Epithelial cell of proximal tubule (primary cell): ENCODE results near the gene FSTL1. TPM values are rescaled to one million over a fixed set of nuclear protein-coding genes. Genes with fewer than 3 reads are reported as not detected.
A peak's percentile ranks its signal among the peaks of the same experiment; 100 is the strongest.

Experiments used
- DNase-seq: peaks from one replicate; pipeline ENCODE4 v3.0.0-alpha.2; 2011; ENCODE audit warnings: low read depth
- H3K4me3 ChIP-seq: 2 replicates; pipeline ENCODE4 v1.5.1; 2011; ENCODE audit warnings: low read depth, mild to moderate bottlenecking, low read length
- total RNA-seq: library from RNA; depleted of rRNA; stranded (reverse); fragments of >200 nt; gene quantifications from 2 replicates; pipeline ENCODE4 v1.2.3, GENCODE V29; 2015
- TF ChIP-seq, protein P1 (sequence below): conservative IDR thresholded peaks from 2 replicates; pipeline ENCODE4 v1.5.1; 2012; ENCODE audit warnings: low read depth, mild to moderate bottlenecking, low read length

FSTL1 gene
- total RNA-seq, 1 donor from 2014 or later: 235 TPM

DNA sequence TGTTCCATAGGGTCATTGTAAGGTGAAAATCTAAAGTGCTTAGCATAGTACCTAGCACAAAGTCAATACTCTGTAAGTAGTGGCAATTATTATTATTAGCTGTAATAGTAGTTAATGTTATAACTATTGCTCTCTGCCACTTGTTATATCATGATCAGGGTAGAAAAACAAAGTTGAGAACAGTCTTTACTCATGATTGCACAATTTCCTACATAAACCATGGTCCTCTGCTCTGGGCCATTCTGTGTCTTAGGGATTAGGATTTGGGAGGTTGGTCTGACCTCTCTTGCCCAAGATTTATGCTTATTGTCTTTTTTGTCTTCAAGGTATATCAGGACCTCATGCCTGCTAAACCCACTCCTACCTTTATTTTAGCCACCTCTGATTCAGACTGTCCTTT, 97.3 kb downstream of the FSTL1 start:
- TF ChIP-seq, protein P1, sequence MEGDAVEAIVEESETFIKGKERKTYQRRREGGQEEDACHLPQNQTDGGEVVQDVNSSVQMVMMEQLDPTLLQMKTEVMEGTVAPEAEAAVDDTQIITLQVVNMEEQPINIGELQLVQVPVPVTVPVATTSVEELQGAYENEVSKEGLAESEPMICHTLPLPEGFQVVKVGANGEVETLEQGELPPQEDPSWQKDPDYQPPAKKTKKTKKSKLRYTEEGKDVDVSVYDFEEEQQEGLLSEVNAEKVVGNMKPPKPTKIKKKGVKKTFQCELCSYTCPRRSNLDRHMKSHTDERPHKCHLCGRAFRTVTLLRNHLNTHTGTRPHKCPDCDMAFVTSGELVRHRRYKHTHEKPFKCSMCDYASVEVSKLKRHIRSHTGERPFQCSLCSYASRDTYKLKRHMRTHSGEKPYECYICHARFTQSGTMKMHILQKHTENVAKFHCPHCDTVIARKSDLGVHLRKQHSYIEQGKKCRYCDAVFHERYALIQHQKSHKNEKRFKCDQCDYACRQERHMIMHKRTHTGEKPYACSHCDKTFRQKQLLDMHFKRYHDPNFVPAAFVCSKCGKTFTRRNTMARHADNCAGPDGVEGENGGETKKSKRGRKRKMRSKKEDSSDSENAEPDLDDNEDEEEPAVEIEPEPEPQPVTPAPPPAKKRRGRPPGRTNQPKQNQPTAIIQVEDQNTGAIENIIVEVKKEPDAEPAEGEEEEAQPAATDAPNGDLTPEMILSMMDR: no peak
- no peak overlapping the region for H3K4me3 ChIP-seq
- no peak for DNase-seq

DNA sequence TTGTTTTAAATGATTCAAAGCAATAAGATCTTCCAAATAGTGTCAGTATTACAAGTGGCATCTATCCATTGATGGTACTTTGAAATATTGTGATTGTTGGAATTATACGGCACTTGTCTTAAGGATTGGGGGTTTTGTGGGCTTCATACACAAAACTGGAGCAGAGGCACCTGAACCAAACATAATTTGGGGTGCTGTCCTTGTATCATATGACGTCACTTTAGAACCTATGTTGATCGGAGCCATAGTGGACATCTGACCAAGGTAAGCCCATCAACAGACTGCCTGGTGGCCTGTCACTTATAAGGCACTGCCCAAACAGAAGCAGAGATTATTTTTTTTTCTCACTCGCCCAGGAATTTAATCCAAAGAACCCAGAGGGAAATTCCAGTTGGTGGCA, 98.8 kb downstream of the FSTL1 start:
- DNase-seq: no peak
- H3K4me3 ChIP-seq: no peak overlapping the region
- TF ChIP-seq, protein P1: no peak

DNA sequence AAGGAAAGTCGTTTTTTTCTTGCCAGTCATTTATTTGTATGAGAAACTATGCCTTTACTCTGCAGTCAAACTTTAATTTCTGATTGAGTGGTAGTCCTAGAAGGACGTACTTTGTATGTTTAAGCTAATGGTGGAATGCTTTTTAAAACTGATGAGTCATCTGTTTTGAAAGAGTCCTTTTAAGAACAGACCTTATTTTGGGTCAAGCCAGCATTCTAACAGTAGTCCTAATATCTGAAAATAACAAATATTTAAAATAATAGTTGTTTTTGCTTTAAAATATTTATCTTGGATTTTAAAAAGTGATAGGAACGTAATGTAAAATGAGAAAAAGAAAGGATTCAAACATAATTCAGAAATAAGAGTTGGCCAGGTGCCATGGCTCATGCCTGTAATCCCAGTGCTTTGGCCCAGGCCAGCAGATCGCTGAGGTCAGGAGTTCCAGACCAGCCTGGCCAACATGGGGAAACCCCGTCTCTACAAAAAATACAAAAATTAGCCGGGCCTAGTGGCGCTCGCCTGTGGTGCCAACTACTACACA, 100.3 kb downstream of the FSTL1 start:
- peak; percentile 66 for DNase-seq
- TF ChIP-seq, protein P1: no peak
- peak overlapping the region; percentile 15 for H3K4me3 ChIP-seq

DNA sequence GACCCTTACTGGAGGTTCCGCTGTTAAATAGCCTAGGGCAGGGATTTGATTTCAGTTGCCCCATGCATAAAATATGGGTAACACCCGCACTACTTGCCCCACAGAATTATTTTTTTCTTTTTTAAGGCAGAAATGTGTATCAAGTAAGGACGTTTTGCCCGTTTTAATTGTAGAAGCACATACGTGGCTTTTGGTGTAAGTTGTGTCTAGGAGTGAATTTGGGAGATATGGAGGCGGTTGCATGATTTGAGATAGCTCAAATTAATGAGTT, 101.0 kb downstream of the FSTL1 start:
- peak overlapping the region; percentile 77 for H3K4me3 ChIP-seq
- DNase-seq: no peak
- TF ChIP-seq, protein P1: no peak

DNA sequence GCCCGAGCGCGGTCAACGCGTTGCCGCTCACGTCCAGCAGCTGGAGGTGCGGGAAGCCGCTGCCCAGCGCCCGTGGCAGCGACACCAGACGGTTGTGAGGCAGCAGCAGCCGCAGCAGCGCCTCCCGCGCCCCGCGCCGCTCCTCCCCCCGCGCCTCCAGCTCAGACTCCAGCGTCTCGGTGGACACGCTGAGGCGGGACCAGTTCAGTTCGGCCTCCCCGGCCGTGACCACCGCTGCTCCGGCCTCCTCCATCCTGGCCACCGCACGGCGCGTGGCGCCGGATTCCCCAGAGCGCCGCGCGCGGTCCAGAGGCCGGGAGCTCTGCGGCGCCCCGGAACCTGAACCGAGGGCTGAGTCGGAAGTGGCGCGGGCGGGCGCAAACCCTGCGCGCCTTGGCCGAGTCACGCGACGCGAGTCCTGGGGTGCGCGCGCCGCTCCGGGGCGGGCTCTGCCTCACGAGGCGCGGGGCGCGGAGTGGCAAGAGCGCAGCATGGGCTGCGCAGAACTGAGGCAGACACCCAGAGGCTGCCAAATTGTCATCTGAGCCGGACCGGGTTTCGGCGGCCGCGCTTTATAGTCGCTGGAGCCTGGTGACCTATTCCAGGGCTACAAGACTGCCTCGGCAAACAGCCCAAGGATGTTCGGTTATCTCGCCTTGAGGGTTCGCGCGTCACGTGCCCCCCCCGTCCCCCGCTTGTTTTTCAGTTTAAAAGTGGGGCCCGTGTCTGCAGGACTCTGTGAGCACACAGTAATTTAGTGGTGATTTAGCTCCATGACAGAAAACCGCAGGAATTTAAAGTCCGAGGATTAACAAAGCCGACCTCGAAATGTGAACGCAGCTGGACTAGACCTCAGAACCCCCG, 101.6 kb downstream of the FSTL1 start, which contains the start of gene LRRC58:
LRRC58 (minus strand) TSS at position 364 of the 864 bp plus-strand sequence; CDS start at position 253, 111 bp downstream.
- no peak for DNase-seq
- H3K4me3 ChIP-seq: peak within 1 kb of the TSS; percentile 77
- TF ChIP-seq, protein P1: peak; percentile 21

DNA sequence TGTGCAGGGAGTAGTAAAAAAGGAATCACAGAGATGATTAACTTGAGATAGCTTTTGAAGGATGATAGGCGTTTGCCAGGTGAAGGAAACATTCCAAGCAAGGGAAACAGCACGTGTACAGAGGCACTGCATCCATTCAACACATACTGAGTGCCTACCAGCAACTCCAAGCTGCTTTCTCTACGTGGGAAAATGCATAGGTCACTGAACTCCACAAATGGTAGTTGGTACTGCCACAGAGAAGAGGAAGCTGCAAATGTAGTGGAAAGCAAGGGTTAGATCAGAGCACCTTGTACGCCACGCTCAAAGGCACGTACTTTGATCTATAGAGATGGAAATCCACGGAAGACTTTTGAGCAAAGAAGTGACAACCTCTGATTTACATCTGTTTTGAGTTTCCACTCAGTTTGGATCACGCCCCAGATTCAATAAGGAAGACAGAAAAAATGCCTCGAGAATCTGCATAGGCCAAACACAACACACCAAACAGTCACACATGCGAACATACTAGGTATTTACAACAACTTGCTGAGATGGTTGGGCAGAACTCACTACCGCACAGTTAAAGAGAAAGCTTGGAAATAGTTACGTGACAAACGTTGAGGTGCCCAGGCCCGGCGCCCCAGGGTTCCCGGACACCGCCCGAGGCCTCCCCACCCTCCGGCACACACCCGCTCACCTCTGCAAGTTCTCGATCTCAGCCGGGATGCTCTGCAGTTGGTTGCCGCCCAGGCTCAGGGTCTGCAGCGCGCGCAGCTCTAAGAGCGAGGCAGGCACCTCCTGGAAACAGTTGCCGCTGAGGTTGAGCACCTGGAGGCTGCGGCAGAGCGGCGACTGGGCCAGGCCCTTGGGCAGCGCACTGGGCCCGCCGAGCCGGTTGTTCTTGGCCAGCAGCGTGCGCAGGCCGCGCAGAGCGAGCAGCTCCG, 102.5 kb downstream of the FSTL1 start:
- no peak for DNase-seq
- TF ChIP-seq, protein P1: no peak
- H3K4me3 ChIP-seq: peak overlapping the region; percentile 77
